ENCODE results near the gene ITGAD.

GRCh38 chr16:31451681-31452351, 58.7 kb downstream of the ITGAD start:
- TF ChIP-seq CTCF (conservative IDR thresholded peaks at IDR 0.05; ENCODE audit: low read depth, low read length) (peak; percentile 66), EZH2 (IDR thresholded peaks at IDR 0.05; ENCODE audit: borderline replicate concordance, low read depth, low read length, poor library complexity, severe bottlenecking) (no peak)

All from A673 (cell line).